ENCODE results near the gene DPP6. TPM values are rescaled to one million over a fixed set of nuclear protein-coding genes. Genes with fewer than 3 reads are reported as not detected.

The DPP6 gene
- total RNA-seq, 1 donor from 2014 or later: not detected

DNA sequence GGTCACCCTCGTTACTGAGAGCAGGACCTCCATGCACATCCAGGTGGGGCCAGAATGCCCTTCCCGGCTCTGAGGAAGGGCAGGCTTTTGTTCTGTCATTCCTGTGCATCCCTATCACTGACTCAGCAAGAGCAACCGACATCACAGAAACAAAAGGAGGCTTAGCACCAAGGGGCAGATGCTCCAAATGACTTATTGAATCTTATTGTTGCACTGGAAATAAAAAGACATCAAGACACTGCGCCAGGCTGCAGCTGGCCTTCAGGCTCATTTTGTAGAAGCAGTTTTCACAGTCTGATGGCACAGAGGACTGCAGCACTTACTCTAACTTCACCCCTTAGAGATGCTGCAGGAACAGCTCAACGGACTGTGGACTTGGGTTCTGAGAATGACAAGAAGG, 824.3 kb downstream of the DPP6 start:
- Histone ChIP-seq H3K4me1 (no peaks in the 10 kb centered on the region), H3K4me3 (no peak overlapping the region), H3K27me3 (no peaks in the 10 kb centered on the region), H3K9me3 (no peaks in the 10 kb centered on the region), H3K27ac (no peak overlapping the region), H3K36me3 (no peaks in the 10 kb centered on the region)
- no peak for TF ChIP-seq CTCF (IDR thresholded peaks at IDR 0.05)
- no peak for DNase-seq (ENCODE audit: low spot score in 2 of 2)
- intact Hi-C loops (cut with DNase I): no loop called here

GRCh38 chr7:154877031-154877430, 824.8 kb downstream of the DPP6 start:
- H3K27ac ChIP-seq: no peak overlapping the region
- intact Hi-C loops (cut with DNase I): no loop called here
- no peaks in the 10 kb centered on the region for H3K36me3 ChIP-seq
- no peak for TF ChIP-seq CTCF (IDR thresholded peaks at IDR 0.05)
- DNase-seq (ENCODE audit: low spot score in 2 of 2): no peak
- H3K4me1 ChIP-seq: no peaks in the 10 kb centered on the region
- no peaks in the 10 kb centered on the region for H3K9me3 ChIP-seq
- no peaks in the 10 kb centered on the region for H3K27me3 ChIP-seq
- H3K4me3 ChIP-seq: no peak overlapping the region

GRCh38 chr7:154879629-154880028, 827.4 kb downstream of the DPP6 start:
- intact Hi-C loops (cut with DNase I): no loop called here
- no peak overlapping the region for H3K27ac ChIP-seq
- no peaks in the 10 kb centered on the region for H3K9me3 ChIP-seq
- DNase-seq (ENCODE audit: low spot score in 2 of 2): no peak
- H3K4me3 ChIP-seq: no peak overlapping the region
- no peak for TF ChIP-seq CTCF (IDR thresholded peaks at IDR 0.05)
- no peaks in the 10 kb centered on the region for H3K4me1 ChIP-seq
- no peaks in the 10 kb centered on the region for H3K36me3 ChIP-seq
- no peaks in the 10 kb centered on the region for H3K27me3 ChIP-seq

DNA sequence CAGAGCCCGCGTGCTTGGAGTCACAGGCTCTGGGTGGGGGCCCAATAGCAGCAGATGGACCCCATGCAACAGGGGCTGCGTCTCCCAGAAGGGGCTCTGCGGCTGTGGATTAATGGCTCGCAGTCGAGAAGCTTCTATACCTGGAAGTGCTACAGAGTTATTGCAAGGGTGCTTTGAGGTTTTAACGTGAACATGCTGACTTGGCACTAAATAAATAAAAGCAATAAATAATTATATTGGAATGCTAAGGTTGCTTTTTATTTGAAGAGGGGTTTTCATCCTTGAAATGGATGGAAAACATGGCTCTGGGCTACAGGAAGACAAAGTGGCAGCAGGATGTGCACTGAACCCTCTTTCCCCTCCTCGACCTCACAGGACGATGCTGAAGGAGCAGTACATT, 828.3 kb downstream of the DPP6 start:
- no peak overlapping the region for H3K4me3 ChIP-seq
- no peak overlapping the region for H3K27ac ChIP-seq
- no peaks in the 10 kb centered on the region for H3K9me3 ChIP-seq
- DNase-seq (ENCODE audit: low spot score in 2 of 2): no peak
- H3K27me3 ChIP-seq: no peaks in the 10 kb centered on the region
- intact Hi-C loops (cut with DNase I): no loop called here
- no peak for TF ChIP-seq CTCF (IDR thresholded peaks at IDR 0.05)
- H3K36me3 ChIP-seq: no peaks in the 10 kb centered on the region
- H3K4me1 ChIP-seq: no peaks in the 10 kb centered on the region

- Histone ChIP-seq H3K9me3 (no peaks in the 10 kb centered on the region), H3K4me1 (no peaks in the 10 kb centered on the region), H3K36me3 (no peaks in the 10 kb centered on the region), H3K4me3 (no peak overlapping the region), H3K27ac (no peak overlapping the region), H3K27me3 (no peaks in the 10 kb centered on the region)
- DNase-seq (ENCODE audit: low spot score in 2 of 2): no peak
- TF ChIP-seq CTCF (IDR thresholded peaks at IDR 0.05): no peak
- intact Hi-C loops (cut with DNase I): no loop called here
Measured at GRCh38 chr7:154881026-154881425, 828.8 kb downstream of the DPP6 start.

DNA sequence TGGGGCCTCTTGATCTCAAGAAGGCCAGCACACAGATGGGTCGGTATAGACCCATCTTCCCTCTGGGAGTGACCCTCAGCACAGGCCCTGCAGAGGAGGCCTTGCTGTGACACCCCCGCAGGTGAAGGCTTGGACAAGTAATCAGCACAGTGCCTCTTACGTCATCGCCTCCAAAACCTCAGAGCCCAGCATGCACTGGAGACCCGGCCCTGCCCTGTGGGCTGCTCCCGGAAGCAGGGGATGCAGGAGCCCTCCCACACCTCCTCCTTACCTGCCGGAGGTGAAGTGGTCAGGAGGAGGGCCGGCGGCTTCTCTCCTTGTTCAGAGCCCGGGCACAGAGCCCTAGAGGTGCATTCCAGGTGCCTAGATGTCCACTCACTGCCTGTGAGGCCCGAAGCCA, 829.3 kb downstream of the DPP6 start:
- H3K9me3 ChIP-seq: no peaks in the 10 kb centered on the region
- no peak overlapping the region for H3K27ac ChIP-seq
- TF ChIP-seq CTCF (IDR thresholded peaks at IDR 0.05): no peak
- intact Hi-C loops (cut with DNase I): no loop called here
- H3K4me1 ChIP-seq: no peaks in the 10 kb centered on the region
- H3K27me3 ChIP-seq: no peaks in the 10 kb centered on the region
- H3K36me3 ChIP-seq: no peaks in the 10 kb centered on the region
- no peak overlapping the region for H3K4me3 ChIP-seq
- no peak for DNase-seq (ENCODE audit: low spot score in 2 of 2)
